Stimulated activated CD4-positive, alpha-beta T cell treated with anti-CD3 and anti-CD28 coated beads, Interleukin-1b, Interleukin-23, amount 100 ng/mL, for 48 hours (primary cell): ENCODE data around the gene RSU1.
"Not testable (repeated sequence)": the region's sequence is repeated elsewhere in the genome, so short reads cannot be mapped to it uniquely, and the experiment has no call there.

Source experiments
- DNase-seq: peaks from one replicate; pipeline ENCODE4 v3.0.0-alpha.2; 2020

Gene RSU1

DNA sequence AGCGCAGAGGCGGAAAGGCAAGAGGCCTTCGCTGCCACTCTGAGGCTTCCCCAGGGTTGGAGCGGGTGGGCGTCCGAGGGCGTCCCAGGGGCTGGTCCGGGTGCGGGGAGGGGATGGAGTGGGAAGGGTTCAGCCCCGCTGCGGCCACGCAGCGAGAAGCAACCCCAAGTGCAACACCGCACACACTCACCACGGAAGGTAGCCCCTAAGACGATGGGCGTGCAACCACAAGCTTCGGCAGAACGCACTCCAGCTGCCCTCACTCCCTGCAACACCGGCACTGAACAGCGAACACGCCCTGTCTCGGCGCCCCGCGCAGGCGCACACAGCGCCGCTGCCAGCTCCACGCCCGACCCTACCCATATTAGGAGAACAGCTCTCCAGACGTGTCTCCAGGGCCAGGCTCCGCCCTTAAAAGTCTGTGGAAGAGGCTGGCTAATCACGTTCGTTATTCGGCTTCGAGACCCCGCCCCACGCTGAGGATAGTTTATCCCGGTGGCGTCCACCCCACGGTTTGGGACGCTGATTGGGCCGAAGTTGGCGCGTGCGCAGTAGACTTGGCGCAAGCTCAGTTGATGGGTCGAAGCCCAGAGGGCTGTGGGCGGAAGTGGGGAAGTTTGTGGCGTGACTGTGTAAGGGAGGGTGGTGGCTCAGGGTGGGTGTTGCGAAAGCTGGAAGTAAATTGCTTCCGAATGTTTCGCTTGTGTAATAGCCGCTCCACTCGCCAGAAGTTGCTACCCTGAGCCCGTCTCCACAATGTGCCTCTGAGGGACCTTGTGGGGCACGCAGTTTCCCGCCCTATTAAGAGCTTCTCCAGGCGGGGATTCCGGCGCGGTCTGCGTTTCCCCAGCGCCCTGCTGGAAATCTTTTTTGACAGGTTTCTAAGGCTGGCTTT, at the start of gene RSU1:
Gene RSU1 (minus strand): TSS at position 300 of the 895 bp plus-strand sequence. CDS start 343 bp downstream, outside the sequence.
- DNase-seq = peak; percentile 100

DNA sequence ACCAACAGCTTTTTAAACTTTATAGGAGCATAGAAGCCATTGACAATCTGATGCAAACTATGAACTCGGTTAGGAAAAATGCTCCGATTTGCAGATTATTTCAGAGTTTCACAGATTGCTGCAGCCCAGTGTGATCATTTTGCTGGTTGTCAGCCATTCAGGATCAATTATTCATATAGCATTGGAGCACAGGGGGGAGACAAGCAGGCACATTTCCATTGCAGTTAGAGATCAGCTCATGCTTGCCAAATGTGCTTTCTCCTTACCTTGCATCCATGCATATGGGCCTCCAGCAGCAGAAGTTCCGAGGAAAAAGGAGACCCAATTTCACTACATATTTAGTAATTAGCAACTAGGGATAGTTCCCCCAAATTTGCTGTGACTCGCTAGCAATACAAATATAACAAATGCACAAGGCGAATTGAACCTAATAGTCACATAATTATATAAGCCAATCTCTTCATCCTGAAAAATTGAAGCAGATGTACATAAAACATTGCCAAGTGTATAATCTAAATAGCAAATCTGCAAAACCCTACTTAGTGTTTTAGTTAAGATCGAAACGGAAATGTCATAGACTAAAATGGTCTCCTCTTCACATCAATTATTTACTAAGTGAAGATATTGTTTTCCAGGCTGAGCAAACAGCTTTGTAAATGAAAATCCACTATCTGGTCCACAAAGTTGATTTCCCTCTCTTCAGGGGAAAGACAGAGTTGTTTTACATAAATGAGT, 49.5 kb upstream of the RSU1 start:
- no peak for DNase-seq

DNA sequence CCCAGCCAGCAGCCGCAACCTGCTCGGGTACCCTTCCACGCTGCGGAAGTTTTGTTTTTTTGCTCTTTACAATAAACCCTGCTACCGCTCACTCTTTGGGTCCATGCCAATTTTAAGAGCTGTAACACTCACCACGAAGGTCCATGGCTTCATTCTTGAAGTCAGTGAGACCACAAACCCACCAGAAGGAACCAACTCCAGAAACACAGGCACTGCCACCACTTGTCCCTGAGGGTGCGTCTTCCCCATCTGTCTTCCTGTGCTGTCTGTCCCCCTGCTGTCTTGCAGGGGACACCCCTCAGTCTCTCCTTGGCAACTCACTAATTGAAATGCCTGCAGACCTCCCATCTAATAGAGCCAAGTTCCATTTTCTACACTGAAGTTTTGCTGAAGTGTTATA, 48.5 kb upstream of the RSU1 start:
- no peak for DNase-seq

DNA sequence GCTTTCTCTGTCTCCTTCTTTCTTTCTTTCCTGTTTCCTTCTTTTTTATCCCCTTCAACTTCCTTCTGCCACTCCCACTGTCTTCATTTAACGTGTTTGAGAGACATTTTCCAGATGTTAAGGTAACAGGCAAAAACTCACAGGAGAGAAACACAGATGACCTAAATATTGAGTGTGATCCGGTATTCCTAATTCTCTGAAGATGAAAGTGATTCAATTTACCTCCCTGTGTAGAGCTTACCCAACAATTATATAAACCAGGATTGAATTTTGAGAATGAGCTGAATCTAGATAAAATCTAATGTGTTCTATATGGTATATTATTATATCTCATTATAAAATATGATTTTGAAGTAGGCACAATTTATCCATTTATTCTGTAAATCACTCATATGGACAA, 46.5 kb upstream of the RSU1 start:
- DNase-seq = no peak

DNA sequence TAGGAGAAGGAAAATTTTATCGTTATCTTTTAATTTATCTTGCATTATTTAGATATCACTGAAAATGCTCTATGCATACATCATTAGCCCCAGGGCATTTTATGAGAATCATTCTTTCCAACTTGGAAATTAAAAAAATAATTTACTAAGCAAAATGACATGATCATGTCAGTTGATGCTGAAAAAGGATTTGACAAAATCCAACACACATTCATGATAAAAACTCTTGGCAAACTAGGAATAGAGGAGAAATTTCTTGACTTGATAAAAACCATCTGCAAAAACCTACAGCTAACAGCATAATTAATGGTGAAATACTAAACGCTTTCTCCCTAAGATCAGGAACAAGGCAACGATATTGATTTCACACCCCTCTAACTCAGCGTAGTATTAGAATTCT, 40.2 kb upstream of the RSU1 start:
- DNase-seq = no peak

DNA sequence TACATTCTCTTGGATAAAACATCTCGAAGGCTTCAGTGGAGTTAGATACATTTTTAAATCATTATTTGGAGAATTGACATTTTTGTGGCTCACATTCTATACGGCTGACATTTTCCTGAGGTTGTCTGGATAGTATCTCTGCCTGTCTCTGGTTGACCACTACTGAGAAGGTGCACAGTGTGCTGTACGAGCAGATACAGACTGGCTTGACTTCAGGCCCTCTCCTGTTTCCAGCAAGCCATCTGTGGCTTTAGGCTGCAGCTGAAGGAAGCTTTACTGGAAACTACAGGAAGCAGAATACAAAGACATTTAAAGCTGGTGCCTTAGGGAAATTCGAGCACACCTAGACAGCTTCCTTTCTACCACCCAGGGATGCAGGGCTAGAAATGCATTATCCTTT, 39.3 kb upstream of the RSU1 start:
- no peak for DNase-seq

DNA sequence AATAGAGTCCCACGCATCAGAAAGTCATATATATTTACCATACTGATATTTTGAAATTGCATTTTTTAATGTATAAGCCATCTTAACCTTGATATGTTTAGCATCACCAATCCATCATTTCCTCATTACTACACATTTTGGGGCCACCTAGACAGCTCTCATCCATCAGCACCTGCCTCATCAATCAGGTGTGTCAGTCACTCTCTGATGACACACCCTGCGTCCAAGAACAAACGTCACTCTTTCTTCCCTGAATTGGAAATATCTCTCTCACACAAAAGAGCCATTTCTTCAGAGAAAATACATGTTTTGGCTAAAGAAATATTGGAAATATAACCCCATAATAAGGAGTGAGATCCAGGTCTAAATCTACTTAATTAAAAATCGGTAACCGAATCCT, 38.9 kb upstream of the RSU1 start:
- DNase-seq = no peak

DNA sequence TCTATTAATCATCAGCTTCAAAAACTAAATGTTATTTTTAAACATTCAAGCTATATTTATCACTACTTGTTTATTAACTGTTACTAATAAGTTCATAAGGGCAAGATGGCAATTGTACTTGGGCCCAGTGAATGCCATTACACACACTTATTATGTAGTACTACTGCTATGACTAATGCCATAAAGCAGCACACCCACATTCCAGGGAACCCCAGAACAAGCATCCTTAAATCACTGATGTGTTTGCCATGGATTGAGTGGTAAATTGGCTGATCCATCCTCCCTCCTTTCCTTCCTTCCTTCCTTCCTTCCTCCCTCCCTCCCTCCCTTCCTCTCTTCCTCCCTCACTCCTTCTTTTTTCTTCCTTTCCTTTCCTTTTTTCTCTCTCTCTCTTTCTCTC, 37.4 kb upstream of the RSU1 start:
- no peak for DNase-seq

DNA sequence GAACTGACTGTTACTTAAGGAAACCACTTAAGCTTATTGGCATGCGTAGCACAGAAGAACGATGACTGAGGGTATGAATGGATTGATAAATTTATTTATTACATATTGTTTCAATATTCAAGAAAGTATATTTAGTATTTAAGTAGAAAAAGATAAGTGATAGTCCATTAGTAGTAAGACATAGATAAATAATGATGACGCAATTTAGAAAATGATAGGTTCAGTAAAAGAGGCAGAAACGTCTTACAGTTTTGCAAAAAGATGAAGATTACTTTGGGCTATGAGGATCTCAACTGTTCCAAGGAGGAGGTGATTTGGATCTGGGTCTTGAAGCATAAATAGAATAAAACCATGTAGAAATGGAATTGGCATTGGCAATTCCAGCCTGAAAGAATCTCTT, 36.6 kb upstream of the RSU1 start:
- no peak for DNase-seq

DNA sequence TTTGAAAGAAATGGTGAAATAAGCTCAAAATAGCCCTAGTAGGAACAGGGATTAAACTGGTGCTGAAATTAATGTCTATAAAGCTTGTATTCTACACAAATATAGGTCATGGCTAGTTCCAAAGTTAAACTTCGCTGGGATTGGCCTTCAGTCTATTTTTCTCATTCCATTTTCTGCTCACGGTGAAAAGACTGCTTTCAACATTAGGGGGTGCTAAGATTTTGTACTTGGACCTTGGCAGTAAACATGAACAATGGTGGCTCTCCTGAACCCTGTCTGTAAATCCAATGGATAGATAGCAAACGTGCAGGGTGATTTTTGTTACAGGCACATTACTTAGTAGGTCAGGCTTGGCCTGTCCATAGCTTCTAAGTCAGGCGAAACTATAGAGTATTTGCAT, 36.0 kb upstream of the RSU1 start:
- no peak for DNase-seq

DNA sequence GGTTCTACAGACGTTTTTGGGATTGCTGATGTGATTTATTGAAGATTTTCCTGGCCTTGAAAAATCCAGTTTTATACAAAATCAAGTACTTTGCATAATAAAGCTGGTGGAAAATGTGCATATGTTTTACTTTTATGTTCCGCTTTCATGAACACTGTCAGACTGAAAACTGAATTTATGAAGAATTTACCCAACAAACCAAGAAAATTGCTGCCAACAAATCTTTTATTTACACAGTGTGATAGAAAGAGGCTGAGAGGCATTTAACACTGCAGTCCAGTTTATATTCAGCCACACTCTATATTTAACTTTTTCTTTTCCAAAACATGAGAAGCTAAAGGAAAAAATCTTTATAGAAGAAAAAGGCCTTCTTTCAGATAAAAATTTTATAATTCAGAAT, 35.4 kb upstream of the RSU1 start:
- no peak for DNase-seq

DNA sequence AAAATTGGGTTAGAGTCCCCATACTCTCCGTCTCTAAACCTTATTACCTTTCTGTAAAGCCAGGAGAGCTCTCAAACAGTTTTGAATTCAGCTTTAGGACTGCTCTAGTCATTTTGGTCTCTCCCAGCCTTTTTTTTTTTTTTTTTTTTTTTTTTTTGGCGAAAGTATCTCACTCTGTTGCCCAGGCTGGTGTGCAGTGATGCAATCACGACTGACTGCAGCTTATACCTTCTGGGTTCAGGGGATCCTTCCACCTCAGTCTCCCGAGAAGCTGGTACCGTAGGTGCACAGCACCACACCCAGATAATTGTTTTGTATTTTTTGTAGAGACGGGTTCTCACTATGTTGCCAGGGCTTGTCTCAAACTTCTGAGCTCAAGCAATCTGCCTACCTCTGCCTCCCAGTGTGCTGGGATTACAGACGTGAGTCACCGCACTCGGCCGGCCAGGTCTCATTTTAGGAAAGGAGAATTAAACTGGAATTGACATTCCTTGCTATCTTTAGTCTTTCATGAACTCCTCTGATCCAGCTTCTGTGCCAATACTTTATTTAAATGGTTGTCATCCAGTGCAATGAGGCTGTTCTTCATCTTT, 31.4 kb upstream of the RSU1 start:
- DNase-seq = no peak

DNA sequence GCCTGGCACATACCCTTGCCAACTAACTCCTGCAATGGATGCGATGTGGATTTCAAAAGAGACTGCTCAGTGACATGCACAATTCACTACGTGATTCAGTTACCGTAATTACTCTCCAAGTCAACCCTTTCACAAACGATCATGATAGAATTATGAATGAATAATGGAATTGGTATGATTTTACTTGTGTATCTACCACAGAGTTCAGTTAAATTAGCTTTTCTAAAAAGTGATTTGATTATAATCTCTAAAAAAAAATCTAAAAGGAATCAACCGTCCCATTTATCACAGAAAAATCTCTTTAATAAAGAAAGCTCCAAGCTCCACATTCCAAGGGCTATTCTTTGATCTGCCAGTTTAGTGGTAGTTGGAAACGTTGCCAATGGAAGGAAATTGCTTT, 30.4 kb upstream of the RSU1 start:
- no peak for DNase-seq

DNA sequence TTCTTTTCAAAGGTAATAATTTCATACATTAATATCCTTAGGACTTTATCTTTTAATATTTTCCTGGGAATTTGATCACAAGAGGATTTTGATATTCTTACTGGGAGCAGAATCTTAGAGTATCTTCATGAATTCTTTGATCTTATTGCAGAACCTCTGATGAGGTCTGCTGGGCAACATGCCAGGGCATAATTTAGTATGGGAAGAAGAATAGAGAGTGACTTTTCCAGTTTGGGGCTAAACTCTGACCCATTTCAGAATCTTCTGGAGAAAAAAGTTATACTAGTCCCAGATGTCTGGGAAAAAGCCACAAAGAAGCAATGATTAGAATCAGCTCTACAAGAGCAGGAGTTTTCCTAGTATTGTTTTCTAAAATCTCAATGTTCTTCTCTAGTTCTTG, 28.0 kb upstream of the RSU1 start:
- DNase-seq = no peak

DNA sequence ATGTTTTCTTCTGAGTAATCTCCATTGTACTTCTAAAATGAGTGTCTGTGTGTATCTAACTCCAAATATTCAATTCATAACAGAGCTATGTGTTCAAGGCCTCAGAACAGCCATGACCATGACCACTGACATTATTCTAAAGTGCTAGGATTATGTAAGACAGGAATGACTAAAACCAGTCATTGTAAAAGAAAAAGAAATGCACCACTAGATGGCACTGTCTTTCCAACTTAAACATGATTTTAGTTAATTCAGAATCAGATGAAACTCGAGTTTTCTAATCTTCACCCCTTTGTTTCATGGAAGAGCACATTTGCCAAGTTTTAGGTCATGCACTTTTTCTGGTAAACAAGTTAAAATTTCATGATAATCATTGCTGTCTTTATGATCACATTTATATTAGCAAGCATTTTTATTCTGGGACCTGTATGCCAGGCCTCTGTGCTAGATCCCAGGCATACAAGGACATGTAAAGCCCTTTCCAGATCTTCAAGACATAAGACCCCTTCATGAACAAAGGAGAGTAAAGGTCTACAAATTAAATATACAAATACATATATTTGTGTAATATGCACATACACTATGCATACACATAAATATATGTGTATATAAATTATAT, 26.1 kb upstream of the RSU1 start:
- no peak for DNase-seq

DNA sequence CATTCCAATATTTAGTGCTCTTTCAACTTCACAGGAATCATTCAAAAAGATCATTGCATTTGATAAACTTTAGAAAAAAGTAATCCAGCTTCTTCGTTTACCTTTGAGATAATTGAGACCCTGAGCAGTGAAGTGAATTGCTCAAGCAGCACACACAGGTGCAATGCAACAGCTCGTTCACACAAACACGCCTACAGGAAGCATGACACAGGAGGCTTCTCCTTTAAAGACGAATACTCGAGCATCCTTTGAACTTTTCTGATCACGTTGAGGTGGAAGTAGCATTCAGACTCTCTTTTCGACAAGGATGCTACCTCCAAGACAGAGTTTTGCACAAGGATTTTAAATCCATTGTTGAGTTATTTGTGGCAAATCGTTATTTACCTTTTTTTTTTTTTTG, 18.0 kb upstream of the RSU1 start:
- DNase-seq = peak; percentile 17

DNA sequence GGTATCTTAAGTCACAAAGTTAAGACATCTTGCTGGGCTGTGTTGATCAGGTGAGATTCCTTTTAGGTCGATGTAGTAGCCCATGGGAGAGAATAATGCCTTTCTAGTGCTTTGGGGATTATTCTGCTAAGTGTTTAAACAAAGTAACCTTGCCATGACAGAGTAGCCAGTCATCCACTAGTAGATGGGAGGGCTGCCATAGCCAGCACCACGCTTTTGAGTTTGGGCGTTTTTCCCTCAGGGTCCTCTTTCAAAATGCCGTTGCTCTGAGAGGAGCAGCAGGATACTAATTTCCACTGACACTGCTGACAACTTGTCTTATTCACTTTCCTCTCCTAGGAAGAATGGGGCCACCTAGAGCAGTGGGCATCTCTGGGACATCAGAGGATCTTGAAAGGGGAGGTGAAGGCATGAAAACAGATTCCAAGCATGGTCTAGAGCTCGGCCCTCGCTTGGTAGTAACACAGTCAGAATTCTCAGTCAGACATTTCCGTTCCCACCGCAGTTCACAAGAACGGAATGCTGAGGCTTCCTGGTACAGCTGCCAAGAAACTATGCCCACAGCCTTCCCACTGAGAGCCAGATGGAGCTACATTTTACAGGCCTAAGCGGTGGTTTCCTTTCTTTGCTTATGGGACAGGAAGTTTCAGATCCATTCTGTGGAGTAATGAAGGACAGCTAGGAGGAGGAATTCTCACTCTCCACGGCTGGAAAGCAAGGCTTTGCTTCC, 15.3 kb upstream of the RSU1 start:
- no peak for DNase-seq

DNA sequence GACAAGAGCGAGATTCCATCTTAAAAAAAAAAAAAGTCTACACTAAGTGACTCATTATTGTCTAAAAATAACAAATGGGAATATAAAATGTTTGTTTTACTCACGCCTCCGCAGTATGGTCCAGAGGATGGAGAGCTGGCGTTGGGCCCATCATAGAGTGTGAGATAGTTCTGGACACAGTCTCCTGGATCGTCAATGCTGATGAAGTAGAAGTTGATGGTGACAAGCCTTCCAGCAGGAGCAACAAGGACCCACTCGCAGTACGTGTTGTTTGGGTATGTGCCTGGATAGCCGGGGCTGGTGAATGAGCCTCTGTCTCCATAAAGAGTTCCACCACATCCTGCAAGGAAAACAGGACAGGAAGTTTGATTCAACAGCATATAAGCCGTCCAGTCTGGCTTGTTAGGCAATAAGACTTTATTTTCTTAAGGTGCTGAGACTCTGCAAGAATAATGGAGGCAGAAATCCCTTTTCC, 11.5 kb upstream of the RSU1 start:
- DNase-seq = no peak

DNA sequence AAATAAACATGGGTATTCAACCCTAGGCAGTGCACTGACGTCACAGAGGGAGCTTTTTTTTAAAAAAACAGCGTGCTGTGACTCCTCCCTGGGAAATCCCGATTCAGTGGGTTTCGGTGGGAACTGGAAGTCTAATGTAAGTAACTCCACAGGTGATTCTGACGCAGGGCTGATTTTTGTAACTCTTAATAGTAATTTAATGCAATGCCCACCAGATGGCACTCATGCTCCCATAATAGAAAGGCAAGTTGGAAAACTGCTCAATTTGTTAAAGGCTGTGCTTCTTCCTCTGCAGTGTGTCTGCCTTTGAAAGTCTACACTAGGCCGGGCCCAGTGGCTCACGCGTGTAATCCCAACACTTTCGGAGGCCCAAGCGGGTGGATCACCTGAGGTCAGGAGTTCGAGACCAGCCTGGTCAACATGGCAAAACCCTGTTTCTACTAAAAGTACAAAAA, 10.9 kb upstream of the RSU1 start:
- peak; percentile 54 for DNase-seq

DNA sequence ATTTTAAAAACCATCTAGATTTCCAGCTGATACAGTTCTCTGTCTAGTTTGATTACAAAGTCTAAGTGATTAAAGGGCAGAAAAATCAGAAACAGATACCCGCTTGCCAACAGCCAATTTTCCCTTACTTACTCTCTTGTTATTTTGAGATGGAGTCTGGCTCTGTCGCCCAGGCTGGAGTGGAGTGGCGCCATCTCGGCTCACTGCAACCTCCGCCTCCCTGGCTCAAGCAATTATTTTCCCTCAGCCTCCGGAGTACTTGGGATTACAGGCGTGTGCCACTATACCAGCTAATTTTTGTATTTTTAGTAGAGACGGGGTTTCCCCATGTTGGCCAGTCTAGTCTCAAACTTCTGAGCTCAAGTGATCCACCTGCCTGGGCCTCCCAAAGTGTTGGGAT, 10.2 kb upstream of the RSU1 start:
- DNase-seq = not testable (repeated sequence)

DNA sequence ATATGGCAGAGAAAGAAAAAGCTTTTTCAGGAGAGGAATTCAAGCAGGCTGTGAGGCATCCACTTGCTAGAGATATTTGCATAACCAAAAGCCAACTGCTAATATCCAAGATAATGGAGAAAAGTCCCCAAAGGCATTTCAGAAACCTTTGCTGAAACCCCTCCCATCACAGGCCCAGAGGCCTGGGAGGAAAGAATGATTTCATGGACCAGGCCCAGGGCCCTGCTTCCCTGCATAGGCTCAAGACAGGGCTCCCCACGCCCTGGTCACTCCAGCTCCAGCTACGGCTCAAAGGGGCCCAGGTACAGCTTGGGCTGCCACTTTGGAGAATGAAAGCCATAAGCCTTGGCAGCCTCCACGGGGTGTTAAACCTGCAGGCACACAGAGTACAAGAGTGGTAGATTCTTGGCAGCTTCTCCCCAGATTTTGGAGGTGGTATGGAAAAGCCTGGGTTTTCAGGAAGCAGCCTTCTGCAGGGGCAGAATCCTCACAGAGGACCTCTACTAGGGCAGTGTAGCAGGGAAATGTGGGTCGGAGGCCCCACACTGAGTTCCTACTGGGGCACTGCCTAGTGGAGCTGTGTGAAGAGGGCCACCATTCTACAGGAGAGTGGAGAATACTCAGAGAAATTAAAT, 5.6 kb upstream of the RSU1 start:
- DNase-seq = no peak

DNA sequence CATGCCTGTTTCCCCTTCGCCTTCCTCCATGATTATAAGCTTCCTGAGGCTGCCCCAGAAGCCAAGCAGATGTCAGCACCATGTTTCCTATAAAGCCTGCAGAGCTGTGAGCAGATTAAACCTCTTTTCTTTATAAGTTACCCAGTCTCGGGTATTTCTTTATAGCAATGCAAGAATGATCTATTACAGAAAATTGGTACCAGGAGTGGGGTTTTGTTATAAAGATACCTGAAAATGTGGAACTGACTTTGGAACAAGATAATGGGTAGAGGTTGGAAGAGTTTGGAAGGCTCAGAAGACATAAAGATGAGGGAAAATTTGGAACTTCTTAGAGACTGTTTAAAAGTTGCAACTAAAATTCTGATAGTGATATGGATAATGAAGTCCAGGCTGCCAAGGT, 4.8 kb upstream of the RSU1 start:
- no peak for DNase-seq
